A673 (cell line): Measurements from ENCODE around the gene PLXNA1.

ENCODE experiments used
- CTCF ChIP-seq: fragments of 300-800, 200-600 bp; sonication (generic); conservative IDR thresholded peaks from 2 replicates; pipeline ENCODE4 v1.5.1; 2017; ENCODE audit warnings: low read depth, mild to moderate bottlenecking, antibody characterized with exemption, low read length, moderate library complexity, mixed read lengths
- EZH2 ChIP-seq: fragments of 200-600 bp; sonication (generic); IDR thresholded peaks from 2 replicates; pipeline ENCODE4 v1.6.1; 2017; ENCODE audit warnings: borderline replicate concordance, low read depth, mild to moderate bottlenecking, mixed read lengths, antibody characterized with exemption, low read length; ENCODE audit not compliant: poor library complexity, severe bottlenecking

GRCh38 chr3:126961191-126961790 lies 21.6 kb upstream of the PLXNA1 start:
- no peak for TF ChIP-seq CTCF
- no peak for TF ChIP-seq EZH2
